CD14-positive monocyte (primary cell): Measurements from ENCODE around the gene ASTN2. TPM values are rescaled to one million over a fixed set of nuclear protein-coding genes. Genes with fewer than 3 reads are reported as not detected.

Experiments
- DNase-seq, 3 donors: peaks; one replicate each; pipeline ENCODE4 v3.0.0-alpha.2; 2011 to 2022
- H2AFZ ChIP-seq: 2 replicates; pipeline ENCODE4 v1.6.0; 2012; ENCODE audit warnings: mild to moderate bottlenecking, low read depth, low read length, inconsistent platforms; ENCODE audit not compliant: insufficient read depth, poor library complexity, severe bottlenecking
- H3K27ac ChIP-seq, 2 donors: 1 replicate in 1 of 2; 2 replicates in 1 of 2; pipeline ENCODE4 v1.5.1; 2012 to 2013; ENCODE audit warnings: low read length in 2 of 2, control low read depth in 1 of 2, inconsistent platforms in 1 of 2, low read depth in 1 of 2, mild to moderate bottlenecking in 1 of 2
- H3K27me3 ChIP-seq, 2 donors: one replicate each; pipeline versions ENCODE4 v1.6.0 to v1.6.1; 2011 to 2013; ENCODE audit warnings: low read length in 2 of 2; ENCODE audit not compliant: control insufficient read depth in 2 of 2, insufficient read depth in 2 of 2
- H3K36me3 ChIP-seq, 2 donors: replicated peaks in 1 of 2; 1 replicate in 1 of 2; 2 replicates in 1 of 2; pipeline versions ENCODE4 v1.5.1 to v1.6.1; 2012 to 2013; ENCODE audit warnings: low read length in 2 of 2, control low read depth in 1 of 2, inconsistent platforms in 1 of 2, mild to moderate bottlenecking in 1 of 2; ENCODE audit not compliant: insufficient read depth in 2 of 2, control insufficient read depth in 1 of 2
- H3K4me1 ChIP-seq, 2 donors: 1 replicate in 1 of 2; 2 replicates in 1 of 2; pipeline versions ENCODE4 v1.5.1 to v1.6.1; 2012 to 2013; ENCODE audit warnings: low read length in 2 of 2, control low read depth in 1 of 2, inconsistent platforms in 1 of 2, mild to moderate bottlenecking in 1 of 2, moderate library complexity in 1 of 2; ENCODE audit not compliant: insufficient read depth in 2 of 2, control insufficient read depth in 1 of 2
- H3K4me2 ChIP-seq: replicated peaks from 2 replicates; pipeline ENCODE3; 2012; ENCODE audit warnings: low read length, moderate library complexity, mild to moderate bottlenecking; ENCODE audit not compliant: poor library complexity, severe bottlenecking; ENCODE audit errors: extremely low read depth
- H3K4me3 ChIP-seq, 3 experiments: fragments of 200-600 bp in 1 of 3; sonication (generic) in 1 of 3; replicated peaks in 1 of 3; 1 replicate in 2 of 3; 2 replicates in 1 of 3; pipeline ENCODE4 v1.5.1; 2011 to 2013; ENCODE audit warnings: low read length in 3 of 3, mild to moderate bottlenecking in 3 of 3, control low read depth in 2 of 3, low read depth in 2 of 3, inconsistent platforms in 1 of 3, moderate library complexity in 1 of 3
- H3K79me2 ChIP-seq: 2 replicates; pipeline ENCODE4 v1.6.0; 2012; ENCODE audit warnings: mild to moderate bottlenecking, control low read depth, inconsistent platforms, low read length, moderate library complexity; ENCODE audit not compliant: insufficient read depth
- H3K9ac ChIP-seq: 2 replicates; pipeline ENCODE4 v1.6.0; 2017; ENCODE audit warnings: low read length, mild to moderate bottlenecking; ENCODE audit not compliant: insufficient read depth, poor library complexity, severe bottlenecking
- H3K9me3 ChIP-seq, 2 donors: replicated peaks in 1 of 2; 1 replicate in 1 of 2; 2 replicates in 1 of 2; pipeline versions ENCODE4 v1.5.1 to v1.6.1; 2012 to 2013; ENCODE audit warnings: low read length in 2 of 2, control low read depth in 1 of 2; ENCODE audit not compliant: control insufficient read depth in 1 of 2, insufficient read depth in 1 of 2
- H4K20me1 ChIP-seq: 2 replicates; pipeline ENCODE4 v1.6.0; 2012; ENCODE audit warnings: mild to moderate bottlenecking, low read length, control low read depth, moderate library complexity; ENCODE audit not compliant: insufficient read depth
- H3K27ac Mint-ChIP-seq, 7 donors: one replicate each; pipeline ENCODE4 v1.8.0; 2020; ENCODE audit warnings: mild to moderate bottlenecking in 7 of 7, mixed read lengths in 7 of 7, moderate library complexity in 6 of 7, inconsistent platforms in 2 of 7
- H3K27me3 Mint-ChIP-seq, 3 donors: one replicate each; pipeline ENCODE4 v1.8.0; 2021 to 2022; ENCODE audit warnings: low read depth in 3 of 3, mild to moderate bottlenecking in 3 of 3, mixed read lengths in 3 of 3, moderate library complexity in 3 of 3, inconsistent platforms in 1 of 3
- H3K36me3 Mint-ChIP-seq, 2 donors: one replicate each; pipeline ENCODE4 v1.8.0; 2020; ENCODE audit warnings: mixed read lengths in 2 of 2, inconsistent platforms in 1 of 2, mild to moderate bottlenecking in 1 of 2
- H3K4me1 Mint-ChIP-seq: one replicate; pipeline ENCODE4 v1.8.0; 2020; ENCODE audit warnings: mild to moderate bottlenecking, mixed read lengths
- H3K4me3 Mint-ChIP-seq, 2 donors: one replicate each; pipeline ENCODE4 v1.8.0; 2020; ENCODE audit warnings: mild to moderate bottlenecking in 2 of 2, mixed read lengths in 2 of 2, moderate library complexity in 1 of 2
- H3K9me3 Mint-ChIP-seq, 7 donors: one replicate each; pipeline ENCODE4 v1.8.0; 2020 to 2022; ENCODE audit warnings: mixed read lengths in 7 of 7, mild to moderate bottlenecking in 6 of 7, moderate library complexity in 6 of 7, inconsistent platforms in 2 of 7
- CTCF ChIP-seq: fragments of 200-600 bp; IDR thresholded peaks from one replicate; pipeline ENCODE4 v1.8.0; 2022; ENCODE audit warnings: antibody characterized with exemption, mild to moderate bottlenecking
- WGBS: methylation state at CpG from one replicate; pipeline ENCODE4 v1.1.5; 2013; ENCODE audit warnings: missing lambda C conversion rate; ENCODE audit not compliant: insufficient coverage; 5-methylcytosine and 5-hydroxymethylcytosine counted together
- intact Hi-C, 2 donors: fragments of 100-400 bp; cut with micrococcal nuclease; formaldehyde crosslinking; loops; one replicate each; pipeline versions ENCODE4 v1.15.0 to v1.15.1; 2023
- polyA plus RNA-seq, 3 donors: library from polyadenylated mRNA; depleted of rRNA in 1 of 3; unstranded in 2 of 3; stranded (reverse) in 1 of 3; fragments of 300-500 nt in 2 of 3; fragments of >200 nt in 1 of 3; fragmentation: Illumina TruSeq in 2 of 3; gene quantifications; 1 replicate in 2 of 3; 2 replicates in 1 of 3; pipeline ENCODE4 v1.2.3, GENCODE V29; 2012 to 2021

Gene ASTN2
- polyA plus RNA-seq, 3 donors = not detected

GRCh38 chr9:116395699-116396037 is 1019.2 kb downstream of the ASTN2 start:
- intact Hi-C loops = no loop called here
- Mint-ChIP-seq H3K27me3 (peaks cover 0 to 5% (median 0%) of the 10 kb centered on the region in 3 donors), H3K4me1 (peaks cover 1% of the 10 kb centered on the region), H3K27ac (no peak overlapping the region), H3K36me3 (no peaks in the 10 kb centered on the region), H3K4me3 (no peak overlapping the region), H3K9me3 (peaks cover 0 to 5% (median 0%) of the 10 kb centered on the region in 7 donors)
- Histone ChIP-seq H4K20me1 (no peaks in the 10 kb centered on the region), H3K4me1 (no peaks in the 10 kb centered on the region), H3K9me3 (no peaks in the 10 kb centered on the region), H3K27ac (no peak overlapping the region), H3K9ac (no peak overlapping the region), H3K4me3 (no peak overlapping the region), H3K27me3 (no peaks in the 10 kb centered on the region), H3K4me2 (no peak overlapping the region), H2AFZ (no peak overlapping the region), H3K36me3 (no peaks in the 10 kb centered on the region), H3K79me2 (no peaks in the 10 kb centered on the region)
- DNase-seq = no peak
- TF ChIP-seq CTCF = no peak
- 100% methylated on average over 2 of the region's 3 CpGs for WGBS

- H3K36me3 Mint-ChIP-seq = no peaks in the 10 kb centered on the region
- no peak overlapping the region for H3K27ac Mint-ChIP-seq
- H3K4me2 ChIP-seq = no peak overlapping the region
- H3K9ac ChIP-seq = no peak overlapping the region
- no peaks in the 10 kb centered on the region for H3K27me3 ChIP-seq
- no peak overlapping the region for H3K4me3 ChIP-seq
- no peaks in the 10 kb centered on the region for H3K4me1 ChIP-seq
- H4K20me1 ChIP-seq = no peaks in the 10 kb centered on the region
- H3K36me3 ChIP-seq = no peaks in the 10 kb centered on the region
- H3K4me3 Mint-ChIP-seq = no peak overlapping the region
- intact Hi-C loops = no loop called here
- peaks cover 0 to 5% (median 0%) of the 10 kb centered on the region in 3 donors for H3K27me3 Mint-ChIP-seq
- 92% methylated on average over 4 of the region's 5 CpGs for WGBS
- H3K27ac ChIP-seq = no peak overlapping the region
- no peak overlapping the region for H2AFZ ChIP-seq
- H3K4me1 Mint-ChIP-seq = peaks cover 1% of the 10 kb centered on the region
- DNase-seq = no peak
- H3K79me2 ChIP-seq = no peaks in the 10 kb centered on the region
- peaks cover 0 to 5% (median 0%) of the 10 kb centered on the region in 7 donors for H3K9me3 Mint-ChIP-seq
- TF ChIP-seq CTCF = no peak
- no peaks in the 10 kb centered on the region for H3K9me3 ChIP-seq
These were observed 1019.8 kb downstream of the ASTN2 start for GRCh38 chr9:116394894-116395698.
